Stimulated activated CD4-positive, alpha-beta T cell treated with anti-CD3 and anti-CD28 coated beads, Interleukin-4, amount 100 ng/mL, for 1 hour (primary cell): ENCODE results near the gene SCGB1D4.
"Not testable (repeated sequence)": the region's sequence is repeated elsewhere in the genome, so short reads cannot be mapped to it uniquely, and the experiment has no call there.

Experiments used
- DNase-seq: peaks from one replicate; pipeline ENCODE4 v3.0.0-alpha.2; 2020

Gene SCGB1D4, protein sequence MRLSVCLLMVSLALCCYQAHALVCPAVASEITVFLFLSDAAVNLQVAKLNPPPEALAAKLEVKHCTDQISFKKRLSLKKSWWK

DNA sequence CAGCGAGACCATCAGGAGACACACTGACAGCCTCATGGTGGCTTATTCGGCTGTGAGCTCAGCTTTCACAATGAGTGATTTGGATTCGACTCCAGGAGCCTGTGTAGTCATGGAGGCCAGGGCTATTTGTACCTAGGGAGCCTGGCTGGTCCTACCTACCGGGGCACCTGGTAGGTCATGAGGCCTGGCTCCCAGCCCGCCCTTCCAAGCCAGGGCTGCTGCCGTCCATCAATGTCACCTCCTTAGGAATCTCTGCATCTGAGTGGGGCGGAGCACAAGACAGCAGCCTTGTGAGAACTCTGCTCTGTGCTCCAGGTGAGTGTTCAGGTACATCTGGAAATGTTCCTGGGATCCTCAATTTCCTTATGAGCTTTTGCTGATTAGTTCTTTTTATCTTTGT lies at the start of gene SCGB1D4:
SCGB1D4 (minus strand) TSS at position 101 of the 400 bp plus-strand sequence; CDS start at position 36, 65 bp downstream.
- no peak for DNase-seq

DNA sequence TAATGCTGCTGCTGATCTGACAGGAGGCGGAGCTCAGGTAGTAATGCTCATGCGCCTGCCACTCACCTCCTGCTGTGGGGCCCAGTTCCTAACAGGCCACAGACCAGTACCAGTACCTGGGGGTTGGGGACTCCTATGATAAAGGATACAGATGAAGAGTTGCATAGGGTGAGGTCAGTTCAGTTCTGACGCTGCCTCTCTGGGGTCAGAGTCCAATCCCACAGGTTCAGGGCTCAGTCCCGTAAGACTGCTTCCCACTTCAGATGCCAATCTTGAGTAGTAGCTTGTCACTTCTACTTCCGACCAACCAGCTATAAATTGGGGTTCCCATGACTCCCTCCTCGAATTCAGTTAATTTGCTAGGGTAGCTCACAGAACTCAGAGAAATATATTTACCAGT lies 47.0 kb upstream of the SCGB1D4 start:
- DNase-seq = no peak

DNA sequence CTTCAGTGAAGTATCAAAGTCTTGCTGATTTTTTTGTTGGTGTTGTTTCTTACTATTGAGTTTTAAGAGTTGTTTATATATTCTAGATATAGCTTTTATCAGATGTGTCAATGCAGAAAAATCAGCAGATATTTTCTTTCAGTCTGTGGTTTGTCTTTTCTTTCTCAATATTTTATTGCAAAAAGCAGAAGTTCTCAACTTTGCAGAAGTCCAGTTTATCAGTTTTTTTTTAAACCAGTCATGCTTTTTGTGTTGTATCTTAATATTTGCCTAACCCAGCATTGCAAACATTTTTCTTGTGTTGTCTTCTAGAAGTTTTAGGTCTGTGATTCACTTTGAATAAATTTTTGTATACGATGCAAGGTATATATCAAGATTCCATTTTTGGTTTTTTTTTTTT lies 45.3 kb upstream of the SCGB1D4 start:
- no peak for DNase-seq

DNA sequence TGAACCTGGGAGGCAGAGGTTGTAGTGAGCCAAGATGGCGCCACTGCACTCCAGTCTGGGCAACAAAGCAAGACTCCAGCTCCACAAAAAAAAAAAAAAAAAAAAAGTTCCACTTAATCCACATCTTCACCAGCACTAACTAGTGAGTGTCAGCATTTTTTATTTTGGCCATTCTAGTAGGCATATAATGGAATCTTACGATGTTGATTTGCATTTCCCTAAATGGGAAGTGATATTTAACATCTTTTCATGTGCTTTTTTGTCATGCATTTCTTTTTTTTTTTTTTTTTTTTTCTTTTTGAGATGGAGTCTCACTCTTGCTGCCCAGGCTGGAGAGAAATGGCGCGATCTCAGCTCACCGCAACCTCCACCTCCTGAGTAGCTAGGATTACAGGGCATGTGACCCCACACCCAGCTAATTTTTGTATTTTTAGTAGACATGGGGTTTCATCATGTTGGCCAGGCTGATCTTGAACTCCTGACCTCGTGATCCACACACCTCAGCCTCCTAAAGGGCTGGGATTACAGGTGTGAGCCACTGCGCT lies 44.8 kb upstream of the SCGB1D4 start:
- DNase-seq = not testable (repeated sequence)

DNA sequence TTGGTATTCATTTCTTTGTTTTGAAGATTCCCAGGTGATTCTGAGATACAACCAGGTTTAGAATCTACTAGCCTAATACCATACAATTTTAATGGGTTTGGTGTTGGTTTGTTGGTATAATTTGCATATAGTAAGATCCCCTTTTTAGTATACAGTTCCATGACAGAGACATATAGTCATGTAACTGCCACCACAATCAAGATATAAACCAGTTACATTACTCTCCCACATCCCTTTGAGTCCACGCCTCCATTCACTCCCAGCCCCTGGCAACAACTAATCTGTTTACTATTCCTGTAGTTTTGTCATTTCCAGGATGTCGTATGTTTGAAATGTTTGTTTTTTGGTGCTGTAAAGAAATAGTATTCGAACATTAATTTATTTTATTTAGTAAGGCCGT lies 42.7 kb upstream of the SCGB1D4 start:
- DNase-seq = no peak

DNA sequence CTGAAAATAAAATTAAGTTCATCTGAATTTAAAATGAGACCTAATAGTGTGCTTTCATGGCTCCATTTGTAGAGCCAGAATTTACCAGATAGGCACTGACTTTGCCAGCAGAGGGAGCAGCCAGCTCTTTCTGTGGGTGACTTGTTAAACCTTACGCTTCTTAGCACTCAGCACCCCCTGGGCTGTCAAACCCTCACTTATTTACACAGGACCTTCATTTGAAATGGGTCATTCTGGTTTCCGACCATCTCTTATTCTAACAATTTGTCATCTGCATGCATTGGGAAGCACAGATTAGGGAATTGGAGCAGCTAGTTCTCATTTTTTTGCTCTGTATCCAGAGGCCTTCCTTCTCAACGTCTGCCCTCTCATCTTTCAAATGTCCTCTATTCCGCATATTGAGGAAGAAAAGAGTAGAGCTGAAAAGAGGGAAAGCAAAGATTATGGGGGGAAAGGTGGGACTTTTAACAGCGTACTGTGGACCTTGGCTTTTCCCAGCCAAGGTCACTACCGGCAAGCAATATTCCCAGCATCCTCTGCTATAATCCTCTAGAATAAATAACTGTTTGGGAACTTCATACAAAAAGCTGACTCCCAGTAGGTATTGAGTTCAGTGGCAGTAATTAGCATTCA lies 41.5 kb upstream of the SCGB1D4 start:
- peak; percentile 59 for DNase-seq

DNA sequence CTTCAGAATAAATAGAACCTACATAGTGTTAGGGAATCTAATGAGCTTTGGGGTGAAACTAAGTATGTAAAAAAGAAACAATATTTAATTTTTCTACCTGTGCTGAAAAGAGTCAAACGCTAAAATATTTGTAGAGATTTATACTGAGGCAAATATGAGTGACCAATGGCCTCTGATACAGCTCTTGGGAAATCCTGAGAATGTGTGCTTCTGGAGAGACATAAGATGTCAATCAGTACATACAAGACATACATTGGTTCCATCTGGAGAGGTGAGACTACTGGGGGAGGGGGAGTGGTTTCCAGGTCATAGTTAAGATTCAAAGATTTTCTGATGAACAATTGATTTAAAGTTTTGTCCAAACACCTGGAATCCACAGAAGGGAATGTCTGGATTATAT lies 39.3 kb upstream of the SCGB1D4 start:
- no peak for DNase-seq

DNA sequence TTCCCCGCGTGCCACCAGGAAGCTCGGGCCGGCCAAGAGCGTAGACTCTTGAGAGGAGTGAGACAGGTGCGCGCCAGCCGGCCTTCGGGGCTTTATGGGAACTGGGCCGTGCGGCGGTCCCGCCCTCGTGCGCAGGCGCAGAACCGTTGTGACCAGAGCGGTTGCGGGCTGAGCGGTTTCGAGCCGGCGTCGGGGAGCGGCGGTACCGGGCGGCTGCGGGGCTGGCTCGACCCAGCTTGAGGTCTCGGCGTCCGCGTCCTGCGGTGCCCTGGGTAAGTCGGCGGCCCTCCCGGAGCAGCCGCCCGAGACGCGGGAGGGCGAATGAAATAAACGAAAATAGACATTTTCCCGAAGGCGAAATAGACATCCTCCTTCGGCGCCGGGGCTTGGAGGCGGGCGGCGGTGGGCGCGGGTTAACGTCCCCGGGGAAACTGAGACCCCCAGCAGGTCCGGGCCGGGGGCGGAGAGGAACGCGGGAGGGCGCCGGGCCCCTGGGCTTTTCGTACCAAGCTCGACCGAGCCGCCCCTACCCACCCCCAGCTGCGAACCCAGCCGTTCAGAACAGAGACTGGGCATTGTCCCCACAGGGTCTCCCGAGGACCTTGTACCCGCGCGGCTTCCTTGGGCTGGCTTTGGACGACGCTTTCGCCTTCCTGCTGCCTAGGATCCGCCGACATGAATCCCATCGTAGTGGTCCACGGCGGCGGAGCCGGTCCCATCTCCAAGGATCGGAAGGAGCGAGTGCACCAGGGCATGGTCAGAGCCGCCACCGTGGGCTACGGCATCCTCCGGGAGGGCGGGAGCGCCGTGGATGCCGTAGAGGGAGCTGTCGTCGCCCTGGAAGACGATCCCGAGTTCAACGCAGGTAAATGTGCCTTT lies 38.7 kb upstream of the SCGB1D4 start, which contains the start of gene ASRGL1:
ASRGL1 (plus strand) TSS at position 146 of the 879 bp plus-strand sequence; CDS start at position 676, 530 bp downstream.
- peak; percentile 81 for DNase-seq

DNA sequence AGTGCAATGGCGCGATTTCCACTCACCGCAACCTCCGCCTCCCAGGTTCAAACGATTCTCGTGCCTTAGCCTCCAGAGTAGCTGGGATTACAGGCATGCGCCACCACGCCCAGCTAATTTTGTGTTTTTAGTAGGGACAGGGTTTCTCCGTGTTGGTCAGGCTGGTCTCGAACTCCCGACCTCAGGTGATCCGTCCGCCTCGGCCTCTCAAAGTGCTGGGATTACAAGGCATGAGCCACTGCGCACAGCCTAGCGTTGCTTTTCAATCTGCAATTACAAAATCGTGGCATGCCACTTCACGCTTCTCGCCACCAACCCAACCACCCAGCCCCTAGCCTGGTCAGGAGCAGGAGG lies 38.1 kb upstream of the SCGB1D4 start:
- not testable (repeated sequence) for DNase-seq

DNA sequence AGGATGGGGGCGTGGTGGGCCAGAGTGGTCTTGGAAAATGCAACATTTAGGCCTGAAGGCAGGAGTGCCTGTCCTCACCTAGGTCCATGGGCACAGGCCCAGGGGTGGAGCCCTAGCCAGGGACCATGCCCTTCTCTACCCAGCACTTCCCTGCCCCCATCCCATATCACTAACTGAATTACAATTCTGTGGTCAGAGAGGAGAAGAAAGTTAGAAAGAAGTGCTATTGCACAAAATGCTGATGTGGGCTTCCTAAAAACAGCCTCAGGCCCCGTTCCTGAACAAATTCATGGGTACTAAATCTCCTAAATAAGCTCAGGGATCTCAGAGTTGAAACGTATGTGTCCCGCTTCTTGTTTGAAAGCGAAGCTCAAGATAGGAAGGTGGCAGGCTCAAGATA lies 34.9 kb upstream of the SCGB1D4 start:
- no peak for DNase-seq

DNA sequence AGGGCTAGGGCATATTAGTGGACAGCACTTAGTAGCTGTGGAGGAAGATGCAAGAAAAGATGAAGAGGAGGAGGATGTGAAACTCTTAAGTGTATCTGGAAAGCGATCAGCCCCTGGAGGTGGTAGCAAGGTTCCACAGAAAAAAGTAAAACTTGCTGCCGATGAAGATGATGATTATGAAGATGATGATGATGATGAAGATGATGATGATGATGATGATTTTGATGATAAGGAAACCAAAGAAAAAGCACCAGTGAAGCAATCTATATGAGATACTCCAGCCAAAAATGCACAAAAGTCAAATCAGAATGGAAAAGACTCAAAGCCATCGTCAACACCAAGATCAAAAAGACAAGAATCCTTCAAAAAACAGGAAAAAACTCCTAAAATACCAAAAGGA lies 32.4 kb upstream of the SCGB1D4 start:
- not testable (repeated sequence) for DNase-seq

DNA sequence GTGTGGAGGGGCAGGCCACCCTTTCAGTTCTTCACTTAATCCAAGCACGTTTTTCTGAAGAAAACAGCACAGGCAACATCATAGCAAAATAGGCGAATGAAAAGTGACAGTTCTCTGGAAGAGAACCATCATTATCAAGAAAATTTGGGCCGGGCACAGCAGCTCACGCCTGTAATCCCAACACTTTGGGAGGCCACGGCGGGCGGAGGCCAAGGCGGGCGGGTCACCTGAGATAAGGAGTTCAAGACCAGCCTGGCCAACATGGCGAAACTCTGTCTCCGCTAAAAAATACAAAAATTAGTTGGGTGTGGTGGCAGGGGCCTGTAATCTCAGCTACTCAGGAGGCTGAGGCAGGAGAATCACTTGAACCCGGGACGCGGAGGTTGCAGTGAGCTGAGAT lies 28.7 kb upstream of the SCGB1D4 start:
- not testable (repeated sequence) for DNase-seq

DNA sequence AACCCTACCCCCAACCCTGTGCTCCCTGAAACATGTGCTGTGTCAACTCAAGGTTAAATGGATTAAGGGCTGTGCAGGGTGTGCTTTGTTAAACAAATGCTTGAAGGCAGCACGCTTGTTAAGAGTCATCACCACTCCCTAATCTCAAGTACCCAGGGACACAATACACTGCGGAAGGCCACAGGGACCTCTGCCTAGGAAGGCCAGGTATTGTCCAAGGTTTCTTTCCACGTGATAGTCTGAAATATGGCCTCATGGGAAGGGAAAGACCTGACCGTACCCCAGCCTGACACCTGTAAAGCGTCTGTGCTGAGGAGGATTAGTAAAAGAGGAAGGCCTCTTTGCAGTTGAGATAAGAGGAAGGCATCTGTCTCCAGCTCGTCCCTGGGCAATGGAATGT lies 27.8 kb upstream of the SCGB1D4 start:
- DNase-seq = not testable (repeated sequence)

DNA sequence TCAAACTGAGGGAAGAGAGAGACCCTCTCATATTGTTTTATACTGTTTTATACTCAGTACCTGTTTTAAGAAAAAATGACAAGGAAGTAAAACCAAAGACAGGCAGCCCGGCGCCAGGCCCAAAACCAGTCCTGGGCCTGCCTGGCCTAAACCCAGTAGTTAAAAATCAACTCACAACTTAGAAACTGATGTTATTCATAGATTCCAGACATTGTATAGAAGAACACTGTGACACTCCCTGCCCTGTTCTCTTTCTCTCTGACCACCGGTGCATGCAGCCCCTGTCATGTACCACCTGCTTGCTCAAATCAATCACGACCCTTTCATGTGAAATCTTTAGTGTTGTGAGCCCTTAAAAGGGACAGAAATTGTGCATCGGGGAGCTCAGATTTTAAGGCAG lies 26.9 kb upstream of the SCGB1D4 start:
- not testable (repeated sequence) for DNase-seq

DNA sequence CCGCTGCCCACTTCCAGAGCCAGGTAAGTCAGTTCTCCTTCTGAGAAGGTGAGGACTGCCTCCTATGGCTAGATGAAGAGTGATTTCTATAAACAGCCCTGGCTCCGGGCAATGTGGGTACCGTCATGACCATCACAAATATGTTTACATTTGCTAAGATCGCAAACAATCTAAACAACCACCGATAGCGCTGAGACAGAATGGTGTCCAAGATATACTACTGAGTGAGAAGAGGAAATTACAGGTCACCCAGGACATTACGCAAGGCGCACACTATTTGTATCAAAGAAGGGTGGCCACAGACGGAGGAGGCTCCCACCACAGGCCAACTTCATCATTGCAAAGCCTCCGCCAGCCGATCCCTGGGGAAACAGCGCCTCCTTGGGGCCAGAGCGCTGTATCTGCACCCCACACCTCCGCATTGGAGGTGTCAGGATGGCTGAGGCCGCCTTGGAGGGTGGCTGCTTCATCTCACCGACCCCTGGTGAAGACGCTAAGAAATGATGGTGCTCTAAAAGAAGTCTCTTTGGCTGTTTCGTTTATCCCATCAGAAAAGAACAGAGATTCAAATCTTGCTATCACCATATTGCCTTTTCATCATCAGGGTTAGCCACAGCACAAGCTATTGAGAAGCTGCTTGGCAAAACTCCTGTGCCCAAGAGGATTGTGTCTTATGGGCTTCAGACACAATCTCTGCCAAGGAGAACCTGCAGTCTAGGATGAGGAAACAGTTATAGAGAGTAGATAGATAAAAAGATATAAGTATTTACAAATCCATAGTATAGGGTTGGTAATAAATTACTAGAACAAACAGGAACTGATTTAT lies 26.1 kb upstream of the SCGB1D4 start:
- peak; percentile 65 for DNase-seq

DNA sequence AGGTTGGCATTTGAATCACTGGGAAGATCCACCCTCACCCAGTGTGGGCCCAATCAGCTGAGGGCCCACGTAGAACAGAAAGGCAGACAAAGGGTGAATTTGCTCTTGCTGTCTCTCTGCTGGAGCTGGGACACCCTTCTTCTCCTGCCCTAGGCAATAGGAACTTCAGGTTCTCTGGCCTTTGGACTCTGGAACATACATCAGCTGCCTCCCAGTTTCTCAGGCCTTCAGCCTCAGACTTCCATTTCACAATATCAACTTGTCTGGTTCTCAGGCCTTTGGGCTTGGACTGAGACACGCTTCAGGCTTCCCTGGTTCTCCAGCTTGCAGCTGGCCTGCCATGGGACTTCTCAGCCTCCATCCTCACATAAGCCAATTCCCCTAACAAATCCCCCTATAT lies 23.6 kb upstream of the SCGB1D4 start:
- no peak for DNase-seq

DNA sequence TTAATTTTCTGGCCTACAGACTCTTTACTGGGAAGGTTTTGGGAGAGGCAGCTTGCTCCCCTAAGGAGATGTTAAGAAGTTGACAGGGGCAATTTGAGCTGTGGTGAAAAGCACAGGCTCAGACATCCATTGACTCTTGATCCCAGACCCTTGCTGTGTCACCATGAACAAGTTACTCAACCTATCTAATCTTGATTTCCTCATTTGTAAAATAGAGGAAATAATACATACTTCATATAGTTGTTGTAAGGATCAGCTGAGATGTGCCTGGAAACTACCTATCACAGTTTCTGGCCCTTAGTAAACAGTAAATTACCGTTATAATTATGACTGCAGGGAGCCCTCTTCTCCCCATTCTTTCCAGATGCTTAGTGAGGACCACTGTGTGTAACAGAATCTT lies 16.6 kb upstream of the SCGB1D4 start:
- no peak for DNase-seq

DNA sequence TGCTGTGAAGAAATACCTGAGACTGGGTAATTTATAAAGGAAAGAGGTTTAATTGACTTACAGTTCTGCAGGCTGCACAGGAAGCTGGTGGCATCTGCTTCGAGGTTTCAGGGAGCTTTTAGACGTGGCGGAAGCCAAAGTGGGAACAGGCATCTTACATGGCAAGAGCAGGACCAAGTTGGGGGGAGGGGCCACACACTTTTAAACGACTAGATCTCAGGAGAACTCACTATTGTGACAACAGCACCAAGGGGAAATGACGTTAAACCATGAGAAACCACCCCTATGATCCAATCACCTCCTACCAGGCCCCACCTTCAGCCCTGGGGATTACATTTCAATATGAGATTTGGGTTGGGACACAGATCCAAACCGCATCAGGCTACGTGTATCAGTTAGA lies 11.1 kb upstream of the SCGB1D4 start:
- DNase-seq = no peak

DNA sequence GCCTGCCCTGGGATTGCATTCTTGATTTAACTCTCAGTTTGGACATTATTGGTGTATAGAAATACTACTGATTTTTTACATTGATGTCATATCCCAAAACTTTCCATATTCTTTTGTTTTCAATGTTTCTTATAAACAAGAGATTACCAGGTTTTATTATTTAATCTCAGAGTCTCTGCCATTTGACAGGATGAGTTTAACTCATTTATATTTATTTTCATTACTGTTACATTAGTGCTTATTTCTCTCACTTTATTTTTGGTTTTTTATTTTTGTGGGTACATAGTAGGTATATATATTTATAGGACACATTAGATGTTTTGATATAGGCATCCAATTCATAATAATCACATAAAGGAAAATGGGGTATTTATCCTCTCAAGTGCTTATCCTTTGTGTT lies 9.1 kb upstream of the SCGB1D4 start:
- DNase-seq = no peak

DNA sequence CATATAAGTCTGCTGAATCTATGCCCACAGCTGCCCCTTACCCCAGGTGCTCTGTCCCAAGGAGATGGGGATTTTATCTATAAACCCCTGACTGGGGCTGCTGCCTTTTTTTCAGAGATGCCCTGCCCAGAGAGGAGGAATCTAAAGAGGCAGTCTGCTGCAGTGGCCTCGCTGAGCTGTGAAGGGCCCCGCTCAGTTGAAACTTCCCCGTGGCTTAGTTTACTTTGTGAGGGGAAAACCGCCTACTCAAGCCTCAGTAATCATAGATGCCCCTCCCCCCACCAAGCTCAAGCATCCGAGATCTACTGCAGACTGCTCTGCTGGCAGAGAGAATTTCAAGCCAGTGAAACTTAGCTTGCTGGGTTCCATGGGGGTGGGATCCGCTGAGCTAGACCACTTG lies 7.4 kb upstream of the SCGB1D4 start:
- DNase-seq = no peak

DNA sequence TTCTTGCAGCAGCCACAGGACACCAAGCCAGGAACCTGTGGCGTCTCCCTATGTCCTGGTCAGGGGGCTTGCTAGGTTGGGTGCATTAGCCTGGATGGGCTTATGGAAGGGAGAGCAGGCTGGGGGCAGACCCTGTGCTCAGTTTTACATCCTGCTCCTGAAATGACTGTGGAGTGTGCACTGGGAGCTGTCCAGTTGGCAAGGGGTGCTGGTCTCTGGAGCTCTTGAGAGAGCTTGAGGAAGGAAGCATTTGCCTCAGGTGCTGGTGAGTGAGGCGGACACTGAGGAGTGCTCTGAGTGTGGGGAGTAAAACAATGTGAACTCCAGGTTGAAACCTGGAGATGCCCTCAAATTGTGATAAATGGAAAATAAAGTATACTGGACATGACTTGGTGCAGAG lies 3.4 kb downstream of the SCGB1D4 start:
- no peak for DNase-seq

DNA sequence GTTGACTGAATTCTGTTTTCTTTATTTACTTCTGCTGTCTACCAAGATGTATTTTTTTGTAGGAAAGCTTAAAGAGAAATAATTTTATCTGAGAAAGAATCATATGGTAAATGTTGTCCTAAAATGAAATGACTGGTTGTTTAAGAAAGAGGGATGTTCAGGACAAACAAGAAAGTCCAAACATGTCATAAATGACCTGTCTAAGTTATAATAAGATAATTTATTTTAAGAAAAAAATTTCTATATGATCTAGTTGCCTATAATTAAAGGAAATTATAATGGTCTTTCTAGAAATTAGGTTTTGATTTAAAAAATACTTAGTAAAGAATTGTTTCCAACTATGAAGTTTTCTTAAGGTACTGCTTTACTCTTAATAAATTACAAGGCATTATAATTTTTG lies 18.4 kb downstream of the SCGB1D4 start:
- DNase-seq = no peak

DNA sequence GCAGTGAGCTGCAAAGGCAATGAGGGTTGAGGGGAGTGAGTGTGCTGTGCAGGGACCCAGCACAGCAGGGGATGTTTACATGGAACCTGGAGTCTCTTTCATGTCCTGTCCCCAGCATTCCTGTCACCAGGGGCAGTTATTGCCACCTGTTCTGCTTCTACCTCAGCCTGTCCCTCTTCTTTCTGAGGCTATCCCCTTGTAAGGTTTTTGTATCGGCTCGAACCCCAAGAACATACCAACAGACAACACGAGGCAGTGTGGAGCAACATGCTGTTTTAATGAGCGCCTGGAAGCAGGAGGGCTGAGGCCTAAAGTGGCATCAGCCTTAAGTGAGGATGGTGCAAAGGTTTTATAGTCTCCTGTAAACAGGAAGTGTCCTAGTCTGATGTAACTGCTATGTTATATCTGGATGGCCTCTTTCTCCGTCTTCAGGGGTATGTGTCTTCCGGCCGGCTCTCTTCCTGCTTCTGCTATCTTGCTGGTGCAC lies 25.0 kb downstream of the SCGB1D4 start:
- DNase-seq = no peak
